ENCODE results near the gene KIF25.

DNA sequence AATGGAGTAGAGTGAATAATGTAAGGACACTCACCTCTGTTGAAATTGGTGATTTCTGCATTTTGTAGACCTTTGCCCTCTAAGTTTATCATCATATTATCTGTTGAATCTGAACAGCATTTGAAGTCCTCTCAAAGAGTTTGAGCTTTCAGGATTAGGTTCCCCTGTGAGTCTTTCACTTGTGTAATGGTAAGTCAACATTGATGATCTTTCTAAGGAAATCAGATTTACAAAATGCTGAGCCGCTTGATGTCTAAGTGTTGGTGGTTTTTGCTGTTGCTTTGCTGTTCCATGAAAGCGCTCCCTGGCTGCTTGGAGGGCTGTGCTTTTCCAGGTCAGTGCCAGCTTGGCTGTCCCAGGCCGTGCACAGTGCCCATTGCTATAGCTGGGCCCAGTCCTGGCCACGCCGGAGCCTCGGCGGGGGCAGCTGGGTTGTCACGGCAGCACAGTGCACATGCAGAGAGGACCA lies 33.8 kb upstream of the KIF25 start:
- TF ChIP-seq ZNF274 (IDR thresholded peaks at IDR 0.05; ENCODE audit: low read depth, low read length) (no peak), SUZ12 (IDR thresholded peaks at IDR 0.05; ENCODE audit: extremely low read depth, insufficient read depth, insufficient read length) (no peak)

Data from NT2/D1 (cell line).